GM21423 (cell line): ENCODE results near the gene LILRA5.
"Not testable (repeated sequence)": the region's sequence is repeated elsewhere in the genome, so short reads cannot be mapped to it uniquely, and the experiment has no call there.

Experiments
- ATAC-seq: cut with Tn5 transposase; IDR thresholded peaks from one replicate; pipeline ENCODE4 v1.9.1; 2021; ENCODE audit warnings: mild to moderate bottlenecking, moderate library complexity; ENCODE audit not compliant: unreplicated experiment

LILRA5 gene

DNA sequence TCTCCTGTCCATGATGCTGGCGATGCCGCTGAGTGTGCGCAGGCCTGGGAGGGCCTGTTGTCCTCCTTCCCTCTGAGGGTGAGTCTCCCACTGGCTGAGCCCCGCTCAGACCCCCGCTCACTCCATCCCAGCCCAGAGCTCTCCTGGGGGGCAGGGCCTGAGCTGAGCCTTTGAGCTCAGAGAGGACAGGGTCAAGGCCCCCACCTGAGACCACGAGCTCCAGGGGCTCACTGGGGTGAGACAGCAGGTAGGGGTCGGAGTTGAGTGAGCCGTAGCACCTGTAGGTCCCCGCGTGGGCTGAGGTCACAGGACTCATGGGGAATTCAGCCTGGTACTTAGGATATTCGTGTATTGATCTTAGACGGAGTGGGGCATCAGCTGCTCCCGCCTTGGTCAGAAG is 34.9 kb downstream of the LILRA5 start:
- not testable (repeated sequence) for ATAC-seq

DNA sequence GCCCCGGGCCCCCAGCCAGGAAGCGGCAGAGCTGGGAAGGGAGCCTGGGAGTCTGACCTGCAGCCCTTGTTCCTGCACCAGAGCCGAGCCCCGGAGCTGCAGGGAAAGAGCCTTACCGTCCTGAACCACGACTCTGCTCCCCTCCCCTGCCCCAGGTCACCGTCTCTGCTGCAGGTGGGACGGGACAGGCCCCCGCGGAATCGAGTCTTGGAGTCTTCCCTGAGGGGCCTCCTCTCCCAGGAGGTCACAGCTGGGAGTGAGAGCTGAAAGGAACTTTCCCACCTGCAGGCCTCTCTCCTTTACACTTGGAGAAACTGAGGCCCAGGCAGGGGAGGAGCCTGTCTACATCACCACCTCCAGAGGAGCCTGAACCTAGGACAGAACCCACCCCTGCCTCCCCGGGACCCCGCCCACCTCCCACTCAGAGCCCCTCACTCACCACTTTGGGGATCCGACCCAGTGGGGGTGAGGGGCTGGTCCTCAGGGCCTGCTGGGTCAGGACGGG is 35.8 kb downstream of the LILRA5 start:
- ATAC-seq: not testable (repeated sequence)

DNA sequence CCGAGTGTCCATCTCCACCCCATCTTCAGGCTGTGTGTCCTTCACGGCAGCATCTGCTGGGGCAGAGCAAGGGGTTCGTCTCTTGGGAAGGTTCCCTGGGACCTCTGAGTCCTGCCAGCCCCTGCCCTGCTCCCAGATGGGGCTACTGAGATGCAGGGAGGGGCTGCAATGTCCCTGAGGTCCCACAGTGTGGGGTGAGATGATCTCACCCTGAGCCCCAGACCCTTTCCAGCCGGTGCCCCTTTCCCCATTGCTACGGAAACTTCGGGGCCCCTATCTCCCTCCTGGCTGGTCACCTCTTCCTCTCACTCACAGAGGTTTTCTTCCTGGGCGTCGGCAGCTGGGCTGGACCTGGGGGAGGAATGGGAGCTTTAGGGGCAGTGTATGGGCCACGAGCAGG is 37.0 kb downstream of the LILRA5 start:
- no peak for ATAC-seq

DNA sequence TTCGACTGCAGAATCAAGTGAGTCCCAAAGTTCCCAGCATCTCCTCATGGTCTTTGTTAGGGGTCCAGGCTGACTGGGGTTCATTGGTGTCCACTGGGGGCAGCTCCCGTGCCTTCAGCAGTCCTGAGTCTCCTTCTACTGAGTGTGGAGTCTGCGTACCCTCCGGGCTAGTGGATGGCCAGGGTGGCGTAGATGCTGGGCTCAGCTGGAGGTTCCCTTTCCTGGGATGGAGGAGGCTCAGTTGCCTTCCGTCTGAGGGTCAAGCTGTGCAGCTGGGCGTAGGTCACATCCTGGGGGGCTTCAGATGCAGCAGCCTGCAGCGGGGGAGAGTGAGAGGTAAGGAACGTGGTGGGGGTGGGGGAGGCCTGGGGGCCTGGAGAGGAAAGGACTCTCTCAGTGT is 38.5 kb downstream of the LILRA5 start:
- ATAC-seq: not testable (repeated sequence)

DNA sequence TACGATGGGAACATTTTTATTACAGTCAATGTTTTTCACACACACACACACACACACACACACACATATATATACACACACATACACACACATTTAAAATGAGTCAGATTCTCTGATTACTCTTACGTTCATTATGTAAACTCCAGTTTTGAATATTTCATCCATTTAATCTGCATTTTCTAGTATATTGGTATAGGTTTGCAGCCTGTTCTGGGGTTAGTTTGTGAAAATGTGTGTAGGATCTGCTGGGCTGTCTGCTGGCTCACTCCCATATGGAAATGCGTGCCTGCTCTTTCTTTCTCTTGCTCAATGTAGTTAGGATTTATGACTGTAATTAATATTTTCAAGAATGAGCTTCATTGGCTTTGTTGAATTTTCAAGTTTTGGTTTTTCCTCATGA is 39.1 kb downstream of the LILRA5 start:
- no peak for ATAC-seq

DNA sequence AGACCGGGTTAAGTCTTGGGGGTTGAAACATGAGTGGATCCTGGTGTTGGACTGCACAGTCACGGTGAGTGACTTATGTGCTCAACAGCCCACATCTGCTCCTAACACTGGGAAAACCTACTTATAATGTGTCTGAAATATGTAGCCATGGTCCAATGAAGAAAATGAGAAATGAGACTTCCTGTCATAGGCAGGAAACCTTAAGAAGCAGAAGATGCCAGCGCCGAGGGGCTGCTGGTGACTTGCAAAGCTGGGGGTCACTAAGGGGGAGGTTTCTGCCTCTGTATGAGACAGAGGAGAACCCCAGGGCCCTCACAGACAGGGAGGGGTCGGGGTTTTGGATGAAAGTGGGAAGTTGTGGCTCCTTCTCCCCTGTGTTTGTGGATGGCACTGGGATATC is 40.8 kb downstream of the LILRA5 start:
- not testable (repeated sequence) for ATAC-seq

DNA sequence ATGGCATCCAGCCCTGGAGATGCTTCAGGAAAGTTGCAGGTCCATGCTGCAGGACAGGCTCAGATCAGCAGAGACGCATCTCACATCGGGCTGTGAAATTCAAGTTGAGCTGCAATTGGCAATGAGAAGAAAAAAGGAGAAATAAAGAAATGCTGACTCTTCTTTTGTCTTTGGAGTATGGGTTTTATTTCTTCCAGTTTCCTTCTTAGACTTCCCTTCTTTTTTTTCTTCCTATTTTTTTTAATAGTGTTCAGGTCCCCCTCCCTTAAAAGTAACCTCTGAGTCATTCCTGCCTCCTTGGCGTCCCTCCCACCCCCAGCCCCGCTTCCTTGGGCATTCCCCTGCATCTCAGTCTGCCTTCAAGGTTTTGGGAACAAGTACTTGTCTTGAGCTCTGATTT is 41.4 kb downstream of the LILRA5 start:
- not testable (repeated sequence) for ATAC-seq

DNA sequence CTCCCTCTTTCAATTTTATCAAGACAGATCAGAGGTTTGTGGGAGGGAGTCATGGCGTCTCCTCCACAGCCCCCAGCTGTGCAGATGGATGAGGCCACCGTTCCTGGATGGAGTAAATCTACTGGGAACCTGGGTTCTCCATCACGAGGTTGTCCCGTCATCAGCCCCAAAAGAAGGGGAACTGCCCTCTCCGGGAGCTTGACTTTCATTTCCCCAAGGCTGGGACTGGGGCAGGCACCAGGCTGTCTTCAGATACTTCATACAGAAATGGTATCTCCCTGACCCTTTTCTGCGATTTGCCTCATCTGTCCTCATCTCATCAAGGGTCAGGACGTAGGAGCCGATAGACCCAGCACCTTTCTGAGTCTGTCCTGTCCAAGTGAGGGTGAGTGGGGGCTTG is 41.9 kb downstream of the LILRA5 start:
- no peak for ATAC-seq

DNA sequence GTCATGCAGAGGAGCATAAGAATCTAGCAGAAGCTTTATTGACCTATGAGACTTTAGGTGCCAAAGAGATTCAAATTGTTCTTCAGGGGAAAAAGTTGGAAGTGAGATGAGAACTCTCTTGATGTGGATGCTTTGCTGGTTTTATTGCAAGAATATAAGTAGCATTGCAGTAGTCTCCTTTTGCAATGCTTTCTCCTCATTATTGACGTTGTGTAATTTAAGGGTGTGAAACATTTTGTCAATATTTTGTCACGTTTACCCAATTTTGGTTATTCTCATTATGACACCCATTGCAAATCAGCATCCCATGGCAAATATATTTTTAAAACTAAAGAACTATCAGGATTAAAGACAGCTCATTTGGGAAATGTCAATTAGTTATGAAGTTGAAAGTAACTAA is 44.0 kb downstream of the LILRA5 start:
- no peak for ATAC-seq

DNA sequence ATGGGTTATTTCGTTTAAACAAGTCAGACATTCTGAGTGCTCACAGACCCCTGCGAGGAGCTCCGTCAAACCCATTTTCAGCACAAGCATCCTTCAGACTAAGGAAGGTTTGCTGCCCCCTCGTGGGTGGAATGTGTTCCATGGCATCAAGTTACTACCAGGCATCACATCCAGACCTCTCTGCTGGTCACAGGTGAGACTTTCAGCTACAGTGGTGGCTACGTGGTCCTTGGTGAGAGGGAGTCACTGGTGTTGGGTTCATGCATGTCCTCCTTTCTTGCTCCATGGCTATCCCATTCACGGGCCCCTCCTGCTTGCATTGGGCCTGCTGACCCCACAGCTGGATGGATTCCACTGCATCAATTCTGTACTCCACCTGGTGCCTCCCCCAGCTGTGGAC is 46.8 kb downstream of the LILRA5 start:
- no peak for ATAC-seq

DNA sequence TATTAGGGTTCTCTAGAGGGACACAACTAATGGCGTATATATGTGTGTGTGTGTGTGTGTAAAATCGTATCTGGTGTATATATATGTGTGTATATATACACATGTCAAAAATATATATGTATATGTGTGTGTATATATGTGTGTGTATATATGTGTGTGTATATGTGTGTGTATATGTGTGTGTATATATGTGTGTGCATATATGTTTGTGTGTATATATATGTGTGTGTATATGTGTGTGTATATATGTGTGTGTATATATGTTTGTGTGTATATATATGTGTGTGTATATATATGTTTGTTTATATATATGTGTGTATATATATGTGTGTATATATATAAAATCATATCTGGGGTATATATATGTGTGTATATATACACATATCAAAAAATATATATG is 50.5 kb downstream of the LILRA5 start:
- no peak for ATAC-seq

DNA sequence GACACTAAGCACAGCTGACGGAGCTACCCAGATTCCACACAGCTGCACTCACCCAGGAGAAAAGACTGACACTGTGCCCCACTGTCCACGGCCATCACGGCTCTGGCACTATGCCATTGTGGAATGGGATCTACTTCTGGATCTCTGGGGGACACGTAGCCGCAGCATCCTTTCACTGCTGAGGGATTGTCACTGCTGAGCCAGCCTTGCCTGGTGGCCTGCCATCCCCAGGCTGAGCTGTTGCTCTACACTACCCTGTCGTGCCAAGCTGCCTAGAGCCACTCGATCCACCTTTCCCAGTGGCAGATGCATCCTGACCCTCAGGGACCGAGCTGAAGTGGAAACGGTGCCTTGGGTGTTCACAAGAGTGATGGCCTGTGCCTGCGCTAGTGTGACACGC is 50.9 kb downstream of the LILRA5 start:
- ATAC-seq: no peak

DNA sequence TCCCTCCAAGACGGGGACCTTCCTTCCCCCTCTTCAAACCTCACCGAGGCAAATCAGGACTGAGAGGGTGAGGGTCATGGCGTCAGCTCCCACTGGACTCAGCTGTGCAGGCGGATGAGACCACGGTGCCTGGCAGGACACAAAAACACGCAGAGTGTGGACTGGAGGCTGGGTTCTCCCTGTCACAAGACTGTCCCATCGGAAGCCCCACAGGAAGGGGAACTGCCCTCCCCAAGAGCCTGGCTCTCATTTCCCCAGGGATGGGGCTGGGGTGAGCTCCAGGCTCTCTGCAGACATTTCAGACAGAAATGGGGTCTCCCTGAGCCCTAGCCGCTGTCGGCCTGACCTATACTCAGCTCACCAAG is 55.9 kb downstream of the LILRA5 start, which contains the start of gene LILRB5:
LILRB5 (minus strand) TSS at position 158 of the 365 bp plus-strand sequence; CDS start at position 78, 80 bp downstream.
- ATAC-seq: no peak
